NOMO-1 treated with dmso at 0.1 percent for 144 hours (cell line): Measurements from ENCODE around the gene ADAMTSL4.
"Not testable (repeated sequence)": the region's sequence is repeated elsewhere in the genome, so short reads cannot be mapped to it uniquely, and the experiment has no call there.

Source experiments
- DNase-seq: peaks from one replicate; lab custom pipeline; 2025; ENCODE audit not compliant: unreplicated experiment; lab: John Stamatoyannopoulos, UW

The ADAMTSL4 gene

GRCh38 chr1:150554086-150554452 is 4.9 kb downstream of the ADAMTSL4 start:
- DNase-seq, result no peak

GRCh38 chr1:150555198-150555970 is 6.2 kb downstream of the ADAMTSL4 start:
- DNase-seq, result no peak

DNA sequence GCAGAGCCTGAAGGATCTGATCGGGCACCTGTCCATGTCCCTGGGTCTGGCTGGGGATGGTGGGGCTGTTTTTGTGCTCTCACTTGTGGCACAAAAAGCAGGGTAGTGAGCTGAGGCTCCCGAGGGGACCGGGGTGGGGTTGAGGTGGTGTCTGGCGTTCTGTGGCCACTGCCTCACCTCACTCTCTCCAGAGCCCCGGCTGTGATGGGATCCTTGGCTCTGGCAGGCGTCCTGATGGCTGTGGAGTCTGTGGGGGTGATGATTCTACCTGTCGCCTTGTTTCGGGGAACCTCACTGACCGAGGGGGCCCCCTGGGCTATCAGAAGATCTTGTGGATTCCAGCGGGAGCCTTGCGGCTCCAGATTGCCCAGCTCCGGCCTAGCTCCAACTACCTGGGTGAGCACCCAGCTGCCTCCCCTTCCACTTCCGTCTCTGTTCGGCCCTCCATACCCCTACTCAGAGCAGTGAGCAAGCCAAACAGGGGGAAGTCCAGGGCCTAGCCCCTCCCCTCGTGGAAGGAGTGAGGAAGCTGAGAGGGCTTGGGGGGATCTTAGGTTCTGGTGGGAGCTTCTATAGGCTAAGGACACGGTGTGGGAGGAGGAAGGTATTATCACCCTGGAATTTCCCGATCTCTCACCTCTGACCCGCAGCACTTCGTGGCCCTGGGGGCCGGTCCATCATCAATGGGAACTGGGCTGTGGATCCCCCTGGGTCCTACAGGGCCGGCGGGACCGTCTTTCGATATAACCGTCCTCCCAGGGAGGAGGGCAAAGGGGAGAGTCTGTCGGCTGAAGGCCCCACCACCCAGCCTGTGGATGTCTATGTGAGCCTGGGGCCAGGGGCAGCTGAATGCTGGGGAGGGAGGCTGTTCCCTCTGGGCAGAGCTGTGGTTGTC is 7.0 kb downstream of the ADAMTSL4 start:
- DNase-seq, result no peak

GRCh38 chr1:150557065-150557600 is 7.9 kb downstream of the ADAMTSL4 start:
- no peak for DNase-seq

DNA sequence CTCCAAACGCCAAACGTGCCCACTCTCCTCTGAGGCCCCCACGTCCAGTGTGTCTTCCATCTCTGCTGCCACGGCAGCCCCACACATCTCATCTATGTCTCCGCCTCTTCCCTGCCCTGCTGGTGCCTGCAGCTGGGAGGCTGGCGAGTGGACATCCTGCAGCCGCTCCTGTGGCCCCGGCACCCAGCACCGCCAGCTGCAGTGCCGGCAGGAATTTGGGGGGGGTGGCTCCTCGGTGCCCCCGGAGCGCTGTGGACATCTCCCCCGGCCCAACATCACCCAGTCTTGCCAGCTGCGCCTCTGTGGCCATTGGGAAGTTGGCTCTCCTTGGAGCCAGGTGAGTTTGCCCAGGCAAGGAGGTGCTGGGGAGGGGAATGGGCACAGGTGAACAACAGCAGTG is 8.6 kb downstream of the ADAMTSL4 start:
- DNase-seq, result no peak

GRCh38 chr1:150558303-150558704 is 9.1 kb downstream of the ADAMTSL4 start:
- no peak for DNase-seq

GRCh38 chr1:150558761-150559655 is 9.8 kb downstream of the ADAMTSL4 start:
- DNase-seq, result no peak

- DNase-seq, result no peak
These were observed 10.4 kb downstream of the ADAMTSL4 start for GRCh38 chr1:150559656-150560010.

DNA sequence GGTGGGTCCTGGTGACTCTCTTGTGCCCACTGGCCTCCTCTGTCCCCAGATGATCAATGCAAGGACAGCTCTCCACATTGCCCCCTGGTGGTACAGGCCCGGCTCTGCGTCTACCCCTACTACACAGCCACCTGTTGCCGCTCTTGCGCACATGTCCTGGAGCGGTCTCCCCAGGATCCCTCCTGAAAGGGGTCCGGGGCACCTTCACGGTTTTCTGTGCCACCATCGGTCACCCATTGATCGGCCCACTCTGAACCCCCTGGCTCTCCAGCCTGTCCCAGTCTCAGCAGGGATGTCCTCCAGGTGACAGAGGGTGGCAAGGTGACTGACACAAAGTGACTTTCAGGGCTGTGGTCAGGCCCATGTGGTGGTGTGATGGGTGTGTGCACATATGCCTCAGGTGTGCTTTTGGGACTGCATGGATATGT is 10.8 kb downstream of the ADAMTSL4 start:
- no peak for DNase-seq

DNA sequence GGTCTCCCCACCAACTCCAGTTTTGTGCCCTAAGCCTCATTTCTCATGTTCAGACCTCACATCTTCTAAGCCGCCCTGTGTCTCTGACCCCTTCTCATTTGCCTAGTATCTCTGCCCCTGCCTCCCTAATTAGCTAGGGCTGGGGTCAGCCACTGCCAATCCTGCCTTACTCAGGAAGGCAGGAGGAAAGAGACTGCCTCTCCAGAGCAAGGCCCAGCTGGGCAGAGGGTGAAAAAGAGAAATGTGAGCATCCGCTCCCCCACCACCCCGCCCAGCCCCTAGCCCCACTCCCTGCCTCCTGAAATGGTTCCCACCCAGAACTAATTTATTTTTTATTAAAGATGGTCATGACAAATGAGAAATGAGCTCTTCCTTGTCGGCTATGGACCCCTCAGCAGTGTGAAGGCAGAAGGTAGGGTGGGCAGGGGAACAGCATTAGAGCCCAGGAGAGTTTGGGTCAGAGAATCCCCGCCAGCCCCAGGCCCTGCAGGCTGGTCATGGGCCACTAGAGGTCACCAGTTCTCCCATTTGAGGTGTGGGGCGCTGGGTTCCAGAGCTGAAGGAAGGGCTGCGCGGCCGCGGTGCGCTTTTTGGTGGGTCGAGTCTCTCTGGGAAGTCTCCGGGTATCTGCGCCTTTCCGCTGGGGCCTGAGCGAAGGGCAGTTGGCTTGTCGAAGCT is 11.5 kb downstream of the ADAMTSL4 start:
- peak; percentile 77 for DNase-seq

GRCh38 chr1:150561254-150561973 is 12.2 kb downstream of the ADAMTSL4 start:
- DNase-seq, result no peak

DNA sequence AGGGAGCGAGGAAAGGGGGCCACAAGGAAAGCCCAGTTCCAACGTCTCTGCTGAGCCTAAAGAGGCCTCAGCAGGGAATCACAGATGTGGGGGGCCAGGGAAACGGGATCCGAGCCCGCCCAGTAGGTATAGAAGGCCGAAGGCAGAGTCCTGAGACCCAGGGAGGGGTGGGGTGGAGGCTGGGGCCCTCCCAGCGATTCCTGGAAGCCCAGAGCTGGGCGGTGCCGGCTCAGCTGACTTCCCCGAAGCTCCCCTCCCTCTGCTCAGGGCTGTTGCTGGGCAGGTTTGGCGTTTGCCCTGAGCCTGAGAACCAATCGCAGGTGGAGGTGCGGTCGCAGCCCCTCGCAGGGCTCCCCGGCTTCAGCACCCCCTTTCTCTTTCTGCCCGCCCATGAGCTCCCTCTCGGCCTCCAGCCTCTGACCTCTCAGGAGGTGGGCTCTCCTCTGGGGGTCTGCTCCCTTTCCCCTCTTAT is 12.8 kb downstream of the ADAMTSL4 start:
- peak; percentile 25 for DNase-seq

- DNase-seq, result no peak
These were observed 13.5 kb downstream of the ADAMTSL4 start for GRCh38 chr1:150562446-150563339.

GRCh38 chr1:150563340-150564038 is 14.3 kb downstream of the ADAMTSL4 start:
- no peak for DNase-seq

DNA sequence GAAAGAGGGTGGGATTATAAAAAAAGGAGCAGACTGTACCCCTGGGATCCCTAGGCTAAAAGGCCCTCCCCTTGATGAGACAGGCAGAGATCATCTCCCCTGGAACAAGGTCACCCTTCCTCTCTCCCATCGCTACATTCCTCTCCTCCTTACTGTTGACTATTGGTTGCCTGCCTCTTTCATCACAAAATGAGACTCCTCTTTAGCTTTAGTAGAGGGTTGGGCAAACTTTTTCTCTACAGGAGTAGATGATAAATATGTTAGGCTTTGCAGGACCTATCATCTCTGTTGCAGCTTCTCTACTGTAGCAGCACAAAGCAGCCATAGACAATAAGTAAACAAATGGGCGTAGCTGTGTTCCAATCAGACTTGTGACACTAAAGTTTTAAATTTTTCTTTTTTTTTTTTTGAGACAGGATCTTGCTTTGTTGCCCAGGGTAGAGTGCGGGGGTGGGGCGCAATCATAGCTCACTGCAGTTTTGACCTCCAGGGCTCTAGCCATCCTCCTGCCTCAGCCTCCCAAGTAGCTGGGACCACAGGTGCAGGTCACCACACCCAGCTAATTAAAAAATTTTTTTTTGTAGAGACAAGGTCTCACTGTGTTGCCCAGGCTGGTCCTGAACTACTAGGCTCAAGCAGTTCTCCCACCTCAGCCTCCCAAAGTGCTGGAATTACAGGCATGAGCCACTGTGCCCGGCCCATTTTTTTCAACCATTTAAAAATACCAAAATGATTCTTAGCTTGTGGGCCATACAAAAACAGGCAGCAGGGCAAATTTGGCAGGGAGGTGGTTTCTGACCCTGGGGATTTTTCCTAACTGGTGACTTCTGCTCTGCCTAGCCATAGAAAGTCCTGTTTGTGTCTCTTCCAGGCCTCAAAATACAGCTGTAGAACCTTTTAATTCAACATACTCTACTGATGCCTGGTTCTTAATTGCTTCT is 15.1 kb downstream of the ADAMTSL4 start:
- DNase-seq, result no peak

DNA sequence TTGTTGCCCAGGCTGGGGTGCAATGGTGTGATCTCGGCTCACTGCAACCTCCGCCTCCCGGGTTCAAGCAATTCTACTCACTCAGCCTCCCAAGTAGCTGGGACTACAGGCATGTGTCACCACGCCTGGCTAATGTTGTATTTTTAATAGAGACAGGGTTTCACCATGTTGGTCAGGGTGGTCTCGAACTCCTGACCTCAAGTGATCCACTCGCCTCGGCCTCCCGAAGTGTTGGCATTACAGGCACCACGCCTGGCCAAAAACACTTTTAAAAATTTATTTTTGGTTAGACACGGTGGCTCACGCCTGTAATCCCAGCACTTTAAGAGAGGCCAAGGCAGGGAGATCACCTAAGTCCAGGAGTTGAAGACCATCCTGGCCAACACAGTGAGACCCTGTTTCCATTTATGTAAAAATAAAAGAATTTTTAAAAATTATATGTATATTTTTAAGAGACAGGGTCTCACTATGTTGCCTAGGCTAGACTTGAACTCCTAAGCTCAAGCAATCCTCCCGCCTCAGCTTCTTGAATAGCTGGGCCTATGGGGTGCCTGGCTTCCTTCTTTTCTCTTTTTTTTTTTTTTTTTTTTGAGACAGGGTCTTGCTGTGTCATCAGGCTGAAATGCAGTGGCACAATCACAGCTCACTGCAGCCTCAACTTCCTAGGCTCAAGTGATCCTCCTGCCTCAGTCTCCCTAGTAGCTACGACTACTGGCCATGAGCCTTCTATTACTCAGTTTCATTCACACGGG is 16.2 kb downstream of the ADAMTSL4 start:
- DNase-seq, result not testable (repeated sequence)
